Activated CD4-positive, CD25-positive, alpha-beta regulatory T cell treated with anti-CD3 and anti-CD28 coated beads, Interleukin-2, amount 50 U/mL, for 16 hours (primary cell): Measurements from ENCODE around the gene COL1A2.

Experiments
- DNase-seq: peaks from one replicate; pipeline ENCODE4 v3.0.0-alpha.2; 2020; ENCODE audit warnings: low read depth, low spot score

Gene COL1A2

DNA sequence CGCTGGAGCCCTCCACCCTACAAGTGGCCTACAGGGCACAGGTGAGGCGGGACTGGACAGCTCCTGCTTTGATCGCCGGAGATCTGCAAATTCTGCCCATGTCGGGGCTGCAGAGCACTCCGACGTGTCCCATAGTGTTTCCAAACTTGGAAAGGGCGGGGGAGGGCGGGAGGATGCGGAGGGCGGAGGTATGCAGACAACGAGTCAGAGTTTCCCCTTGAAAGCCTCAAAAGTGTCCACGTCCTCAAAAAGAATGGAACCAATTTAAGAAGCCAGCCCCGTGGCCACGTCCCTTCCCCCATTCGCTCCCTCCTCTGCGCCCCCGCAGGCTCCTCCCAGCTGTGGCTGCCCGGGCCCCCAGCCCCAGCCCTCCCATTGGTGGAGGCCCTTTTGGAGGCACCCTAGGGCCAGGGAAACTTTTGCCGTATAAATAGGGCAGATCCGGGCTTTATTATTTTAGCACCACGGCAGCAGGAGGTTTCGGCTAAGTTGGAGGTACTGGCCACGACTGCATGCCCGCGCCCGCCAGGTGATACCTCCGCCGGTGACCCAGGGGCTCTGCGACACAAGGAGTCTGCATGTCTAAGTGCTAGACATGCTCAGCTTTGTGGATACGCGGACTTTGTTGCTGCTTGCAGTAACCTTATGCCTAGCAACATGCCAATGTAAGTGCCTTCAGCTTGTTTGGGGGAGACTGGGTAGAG, at the start of gene COL1A2:
TSS of gene COL1A2 (plus strand) at position 459 of the 704 bp plus-strand sequence. CDS start at position 596, 137 bp downstream.
- no peak for DNase-seq

DNA sequence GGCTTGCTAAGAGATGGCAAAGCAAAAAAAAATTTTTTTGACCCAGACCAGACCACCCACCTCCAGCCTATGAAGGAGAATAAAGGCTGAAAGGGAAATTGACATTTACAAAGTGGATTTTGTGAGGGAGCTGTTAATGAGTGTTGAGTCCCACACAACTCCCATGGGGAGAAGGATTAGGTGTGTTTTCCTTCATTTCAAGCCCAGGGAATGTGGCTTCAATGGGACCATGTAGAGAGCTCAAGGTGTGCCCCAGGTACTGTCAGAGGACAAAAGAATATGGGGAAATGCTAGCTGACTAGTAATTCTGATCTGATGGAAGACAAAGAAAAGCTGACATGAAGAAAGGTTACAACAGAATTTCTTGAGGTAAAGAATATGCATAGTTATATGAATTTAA, 48.8 kb upstream of the COL1A2 start:
- DNase-seq: no peak

DNA sequence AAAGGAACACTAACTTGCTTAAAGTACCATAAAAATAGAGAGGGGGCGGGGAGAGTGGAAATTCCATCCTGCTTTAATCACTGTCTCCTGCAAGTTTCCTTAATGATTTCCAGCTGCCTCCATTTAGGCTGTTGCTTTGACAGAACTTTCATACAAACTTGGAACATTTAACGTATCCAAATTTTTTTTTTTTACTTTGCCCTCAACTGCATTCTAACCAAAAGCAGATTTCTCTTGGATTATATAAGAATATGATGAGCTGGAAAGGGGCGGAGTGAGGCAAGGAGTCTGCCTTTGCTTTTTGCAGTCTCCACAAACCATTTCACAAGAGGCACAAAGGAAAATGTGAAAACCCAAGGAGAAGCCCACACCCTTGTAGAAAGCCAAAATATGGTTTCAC, 46.6 kb upstream of the COL1A2 start:
- DNase-seq: no peak

DNA sequence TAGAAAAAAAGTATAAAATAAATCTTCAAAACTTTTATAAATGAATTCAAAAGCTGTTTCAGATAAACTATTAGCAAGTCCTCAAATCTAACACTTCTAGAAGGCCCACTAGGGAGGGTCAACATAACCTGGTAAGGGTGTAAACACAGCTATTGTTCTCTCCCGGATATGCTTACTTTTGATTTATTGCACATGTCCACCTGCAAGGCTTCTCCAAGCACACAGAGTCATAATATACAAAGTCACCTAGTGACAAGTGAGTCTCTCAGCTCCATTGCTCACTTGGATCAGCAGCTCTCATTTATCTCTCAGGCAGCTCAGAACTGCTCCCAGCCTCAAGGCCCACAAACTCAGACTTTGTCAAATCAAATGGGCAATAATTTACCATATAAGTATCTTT, 44.0 kb upstream of the COL1A2 start:
- DNase-seq: no peak

DNA sequence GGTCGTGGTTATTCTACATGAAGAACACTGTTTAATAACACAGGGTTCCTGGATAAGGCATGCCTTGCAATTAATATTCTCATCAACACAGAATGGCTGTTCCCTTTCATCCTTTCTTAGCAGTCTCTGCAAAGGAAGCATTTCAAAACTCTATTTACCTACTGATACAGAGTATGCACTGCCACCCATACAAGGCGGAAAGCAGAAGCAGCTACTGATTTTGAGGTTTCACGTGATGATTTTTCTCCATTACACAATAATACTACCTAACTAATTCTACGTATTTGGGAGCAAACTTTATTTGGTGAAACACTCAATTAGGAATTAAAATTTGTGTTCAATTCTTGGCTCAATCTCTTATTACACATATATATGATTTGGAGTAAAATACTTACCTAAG, 43.0 kb upstream of the COL1A2 start:
- no peak for DNase-seq

DNA sequence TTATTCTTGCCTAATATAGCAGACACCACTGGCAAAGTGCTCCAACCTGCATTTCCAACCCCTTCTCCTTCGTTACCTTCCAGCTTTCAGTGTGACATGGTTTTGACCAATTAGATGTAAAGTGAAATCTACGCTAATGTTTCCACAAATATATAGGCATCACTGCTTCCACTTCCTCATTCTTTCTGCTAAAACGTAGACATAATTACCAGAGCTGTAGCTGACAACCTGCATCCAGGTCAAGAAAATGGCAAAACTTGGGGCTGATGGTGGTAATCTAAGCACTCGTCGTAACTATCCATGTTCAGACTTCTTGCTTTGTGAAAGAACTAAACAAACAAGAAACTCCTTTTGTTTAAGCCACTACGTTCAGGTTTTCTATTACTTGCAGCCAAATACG, 41.8 kb upstream of the COL1A2 start:
- no peak for DNase-seq

DNA sequence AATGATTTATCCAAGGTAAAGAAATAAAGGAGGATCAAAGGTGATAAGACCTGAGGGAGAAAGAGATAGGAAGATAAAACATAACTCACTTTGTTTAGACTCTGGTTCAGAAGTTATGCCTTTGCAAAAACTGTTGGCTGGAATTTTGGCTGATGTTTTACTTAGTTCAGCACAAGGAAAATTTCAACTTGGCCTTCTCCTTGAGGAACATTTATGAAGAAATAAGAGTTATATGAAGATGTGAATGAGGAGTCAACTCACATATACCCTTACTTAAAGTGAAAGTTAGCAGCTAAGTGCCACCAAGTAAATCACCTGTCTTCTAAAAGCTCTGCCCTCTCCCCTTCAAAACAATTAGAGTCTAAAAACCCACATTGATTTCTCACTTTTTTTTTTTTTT, 39.7 kb upstream of the COL1A2 start:
- DNase-seq: no peak

DNA sequence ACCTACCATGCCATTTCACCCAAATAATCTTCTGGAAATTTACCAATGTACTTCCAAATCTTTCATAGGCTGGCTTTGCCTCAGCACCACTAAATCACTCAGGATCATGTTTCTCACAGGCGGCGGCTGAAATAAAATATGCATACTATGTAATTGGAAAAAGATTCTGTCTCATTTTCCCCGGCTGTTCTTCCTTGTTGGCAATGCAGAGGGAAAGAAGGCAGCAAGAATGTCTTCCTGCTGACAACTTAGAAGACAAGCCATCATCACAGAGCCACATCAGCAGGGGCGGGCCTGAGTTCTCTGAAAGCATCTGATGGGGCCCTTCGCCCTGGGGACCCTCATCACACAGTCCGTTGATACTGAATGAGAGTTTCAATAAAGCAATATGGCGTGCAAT, 39.2 kb upstream of the COL1A2 start:
- no peak for DNase-seq

DNA sequence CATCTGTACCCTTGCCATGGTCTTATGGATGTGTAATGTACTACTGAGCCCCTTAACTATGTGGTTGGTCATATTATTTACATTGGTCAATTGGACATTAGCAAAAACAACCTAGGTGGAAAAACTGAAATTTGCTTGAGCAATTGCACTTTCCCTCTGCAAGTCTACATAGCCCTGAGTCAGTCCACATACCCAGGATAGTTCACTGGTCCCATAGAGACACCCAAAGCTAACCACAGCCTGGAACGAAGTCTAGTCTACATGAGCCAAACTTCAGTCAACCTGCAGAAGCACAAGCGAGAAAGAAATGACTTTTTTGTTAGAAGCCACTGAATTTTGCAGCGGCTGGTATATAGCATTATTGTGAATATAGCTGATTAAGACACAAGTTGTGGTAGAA, 37.6 kb upstream of the COL1A2 start:
- DNase-seq: no peak

DNA sequence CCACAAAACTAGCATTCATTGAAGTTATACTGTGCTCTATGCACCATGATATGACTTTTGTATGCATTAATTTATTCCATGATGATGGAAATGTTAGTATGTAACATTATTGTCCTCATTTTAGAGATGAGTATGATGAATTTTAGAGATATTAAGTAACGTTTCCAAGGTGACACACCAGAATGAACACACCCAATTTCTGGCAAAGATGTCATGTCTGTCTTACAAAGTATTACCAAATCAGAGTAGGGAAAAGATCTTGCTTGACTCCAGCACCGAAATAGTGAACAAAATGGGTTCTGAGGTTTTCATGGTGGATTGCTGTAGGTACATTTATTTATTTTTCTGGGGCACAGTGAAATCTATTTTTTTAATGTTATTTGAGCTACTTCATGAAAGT, 33.8 kb upstream of the COL1A2 start:
- no peak for DNase-seq

DNA sequence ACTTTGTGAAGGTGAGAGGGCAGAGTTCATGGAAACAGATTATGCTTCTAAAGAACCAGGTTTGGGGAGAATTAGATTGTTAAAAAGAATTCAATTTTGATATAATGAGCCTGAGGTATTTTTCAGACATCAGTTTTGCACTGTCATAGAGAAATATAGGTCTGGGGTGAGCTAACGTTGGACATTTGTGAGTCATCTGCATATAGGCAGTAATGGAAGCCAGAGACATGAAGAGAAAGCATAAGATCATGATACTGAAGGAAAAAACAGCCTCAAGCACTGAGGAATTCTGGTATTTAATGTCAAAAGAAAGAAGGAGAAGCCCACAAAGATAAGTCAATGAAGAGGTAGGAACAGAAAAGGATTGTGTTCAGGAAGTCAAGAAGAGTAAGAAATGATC, 32.4 kb upstream of the COL1A2 start:
- DNase-seq: no peak

DNA sequence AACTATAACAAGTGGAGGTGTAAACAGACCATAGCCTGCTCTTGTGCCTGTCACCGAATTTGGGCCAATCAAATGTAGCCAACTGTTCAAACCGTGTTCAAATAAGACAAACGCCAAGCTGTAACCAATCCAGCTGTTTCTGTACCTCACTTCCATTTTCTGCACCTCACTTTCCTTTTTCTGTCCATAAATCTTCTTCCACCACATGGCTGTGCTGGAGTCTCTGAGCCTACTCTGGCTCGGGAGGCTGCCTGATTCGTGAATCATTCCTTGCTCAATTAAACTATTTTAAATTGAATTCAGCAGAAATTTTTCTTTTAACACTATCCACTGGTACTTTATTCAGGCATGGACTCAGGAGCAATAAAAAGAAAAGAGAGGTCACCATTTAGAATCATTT, 29.9 kb upstream of the COL1A2 start:
- DNase-seq: no peak

DNA sequence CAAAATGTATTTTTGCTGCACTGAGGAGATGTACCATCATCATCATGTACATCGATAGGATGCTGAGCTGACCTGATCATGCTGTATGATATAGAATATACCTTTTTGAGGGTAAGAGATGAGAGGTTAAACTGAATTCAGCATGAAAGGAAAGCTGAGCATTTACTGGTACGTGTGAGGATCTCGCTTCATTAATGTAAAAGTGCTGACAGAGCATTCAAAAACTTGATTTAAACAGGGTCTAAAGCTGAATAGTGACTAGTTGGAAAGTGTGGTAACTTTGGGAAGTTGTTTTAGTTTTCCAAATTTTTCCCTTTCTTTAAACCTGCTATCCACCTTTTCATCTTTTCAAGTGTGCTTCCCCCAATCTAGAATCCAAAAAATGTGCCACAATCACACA, 28.5 kb upstream of the COL1A2 start:
- DNase-seq: no peak

DNA sequence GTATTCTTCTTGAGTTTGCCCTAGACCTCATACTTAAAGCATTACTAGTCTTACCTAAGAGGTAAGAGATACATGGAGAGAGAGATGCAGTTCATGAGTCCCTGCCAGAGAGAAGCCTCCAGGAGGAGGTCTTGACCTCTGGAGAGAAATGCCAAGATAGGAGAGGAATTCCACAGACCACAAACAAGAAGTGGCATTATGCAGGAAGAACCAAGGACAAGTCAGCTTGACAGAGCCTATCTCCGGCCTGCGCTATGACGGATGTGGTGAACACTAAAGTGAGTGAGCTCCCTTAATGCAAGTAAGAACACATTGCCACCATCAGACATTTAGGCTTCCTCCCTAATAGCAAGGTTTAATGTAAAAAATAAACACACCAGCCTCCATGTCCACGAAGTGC, 27.9 kb upstream of the COL1A2 start:
- no peak for DNase-seq

DNA sequence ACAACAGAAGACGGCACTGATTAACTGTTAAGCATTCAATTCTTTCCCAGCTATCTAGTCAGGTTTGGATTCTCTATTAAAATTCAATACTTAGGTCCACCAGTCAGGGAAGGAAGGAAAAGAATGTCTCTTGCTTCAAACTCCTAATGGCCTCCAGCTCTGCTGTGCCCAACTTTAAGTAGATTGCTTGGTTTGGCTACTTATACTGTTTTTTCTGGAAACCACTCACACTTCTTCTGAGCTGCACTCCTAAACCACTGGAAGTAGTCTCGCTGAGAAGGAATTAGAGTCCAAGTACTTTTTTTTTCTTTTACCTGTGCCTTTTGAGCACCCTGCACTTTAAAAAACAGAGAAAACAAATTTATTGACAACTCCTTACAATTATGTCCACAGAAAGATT, 26.7 kb upstream of the COL1A2 start:
- no peak for DNase-seq

DNA sequence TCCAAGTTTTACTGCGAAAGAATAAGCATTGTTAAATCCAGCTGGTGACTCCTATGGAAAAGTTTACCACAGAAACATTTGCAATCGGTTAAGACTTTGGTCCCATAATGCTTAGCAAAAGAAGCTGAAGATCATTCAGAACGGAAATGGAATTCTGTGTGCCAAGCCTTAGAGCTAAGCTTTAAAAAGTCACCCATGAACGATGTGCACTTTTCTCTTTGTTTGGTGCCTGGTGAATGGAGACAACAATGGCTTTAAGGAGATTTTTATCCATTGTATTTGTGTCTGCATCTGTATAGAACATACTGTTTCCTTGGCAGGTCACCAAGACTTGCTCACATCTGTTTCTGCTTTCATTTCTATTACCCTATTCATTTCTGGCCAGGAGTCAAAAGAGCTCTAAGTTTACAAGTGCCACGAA, 26.3 kb upstream of the COL1A2 start:
- DNase-seq: no peak

DNA sequence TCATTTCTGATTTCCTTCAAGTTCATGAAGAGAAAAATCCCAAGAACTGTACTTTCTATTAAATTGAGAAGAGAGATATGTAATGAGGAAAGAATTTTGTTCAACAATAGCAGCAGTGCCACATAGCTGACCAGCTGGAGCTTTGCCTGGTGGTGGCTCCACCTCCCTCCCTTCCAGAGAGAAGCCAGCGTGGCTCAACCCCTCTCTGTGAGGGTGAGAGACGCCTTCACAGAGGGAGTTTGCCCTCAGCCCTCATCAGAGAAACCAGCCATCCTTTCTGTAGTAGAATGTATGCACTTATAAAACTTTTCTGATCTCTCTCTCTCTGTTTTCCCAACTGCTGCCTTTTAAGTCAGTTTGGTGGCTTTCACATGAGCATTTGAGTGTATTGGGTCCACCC, 20.5 kb upstream of the COL1A2 start:
- DNase-seq: no peak

DNA sequence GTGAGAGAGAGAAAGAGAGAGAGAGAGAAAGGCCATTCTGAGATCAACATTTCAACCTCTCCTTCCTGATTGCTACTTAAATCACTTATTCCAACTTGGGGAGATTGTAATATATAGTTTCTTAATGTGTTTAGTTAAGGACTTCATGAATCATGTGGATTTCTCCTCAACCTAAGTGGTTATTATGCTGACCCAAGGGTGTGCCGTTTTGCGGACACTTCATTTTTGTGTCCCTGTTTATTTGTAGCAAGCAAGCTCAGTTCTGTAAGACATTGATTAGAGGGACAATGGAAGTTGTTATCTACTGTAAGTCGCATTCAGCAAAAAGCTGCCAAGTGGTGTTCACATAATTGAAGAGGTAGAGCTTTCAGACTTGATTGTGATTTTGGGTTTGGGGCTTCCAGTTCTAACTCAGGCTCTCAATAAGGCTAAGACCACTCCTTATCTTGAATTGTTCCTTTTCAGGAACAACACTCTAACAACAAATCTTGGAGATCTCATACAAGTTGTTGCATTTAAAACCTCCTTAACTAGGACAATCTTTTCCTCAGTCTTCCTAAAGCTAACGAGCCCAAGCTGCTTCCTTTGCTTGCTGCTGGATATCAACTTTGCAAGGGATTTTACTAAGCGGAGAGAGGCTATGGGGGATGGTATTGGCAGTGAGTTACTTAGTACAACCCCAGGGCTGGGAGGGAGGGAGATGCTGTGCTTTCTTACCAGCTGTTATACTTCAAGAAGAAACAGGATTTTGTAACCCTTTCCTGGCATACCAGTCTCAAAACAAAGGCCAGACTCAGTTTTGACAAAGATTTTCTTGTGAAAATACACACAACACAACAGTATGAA, 19.8 kb upstream of the COL1A2 start:
- no peak for DNase-seq

DNA sequence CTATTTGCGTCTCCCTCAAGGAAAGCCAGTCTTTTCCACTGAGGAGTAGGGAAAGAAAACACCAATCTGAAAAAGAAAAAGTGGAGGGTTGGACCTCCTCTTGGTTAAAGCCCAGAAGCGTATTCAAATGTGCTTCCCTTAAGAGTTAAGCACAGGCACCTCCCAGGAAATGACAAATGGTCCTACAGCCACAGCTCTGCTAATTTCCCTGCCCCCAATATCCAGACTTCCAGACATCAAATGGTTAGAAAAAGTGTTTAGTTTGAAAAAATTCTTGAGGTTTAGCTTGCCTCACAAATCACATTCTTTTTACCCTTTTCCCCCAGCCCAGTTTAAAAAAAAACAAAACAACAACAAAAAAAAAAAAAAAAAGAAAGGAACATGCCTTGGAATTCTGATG, 19.0 kb upstream of the COL1A2 start:
- no peak for DNase-seq

DNA sequence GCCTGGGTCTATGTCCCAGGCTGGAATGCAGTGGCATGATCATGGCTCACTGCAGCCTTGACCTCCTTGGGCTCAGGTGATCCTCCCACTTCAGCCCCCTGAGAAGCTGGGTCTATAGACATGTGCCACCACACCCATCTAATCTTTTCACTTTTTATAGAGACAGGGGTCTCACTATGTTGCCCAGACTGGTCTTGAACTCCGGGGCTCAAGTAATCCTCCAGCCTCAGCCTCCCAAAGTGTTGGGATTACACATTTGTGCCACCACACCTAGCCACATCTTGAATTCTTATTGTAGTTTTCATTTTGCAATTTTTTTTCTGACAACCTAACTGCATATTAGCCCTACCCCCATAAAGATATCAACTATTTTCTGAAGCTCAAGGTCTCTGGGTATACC, 18.4 kb upstream of the COL1A2 start:
- no peak for DNase-seq

DNA sequence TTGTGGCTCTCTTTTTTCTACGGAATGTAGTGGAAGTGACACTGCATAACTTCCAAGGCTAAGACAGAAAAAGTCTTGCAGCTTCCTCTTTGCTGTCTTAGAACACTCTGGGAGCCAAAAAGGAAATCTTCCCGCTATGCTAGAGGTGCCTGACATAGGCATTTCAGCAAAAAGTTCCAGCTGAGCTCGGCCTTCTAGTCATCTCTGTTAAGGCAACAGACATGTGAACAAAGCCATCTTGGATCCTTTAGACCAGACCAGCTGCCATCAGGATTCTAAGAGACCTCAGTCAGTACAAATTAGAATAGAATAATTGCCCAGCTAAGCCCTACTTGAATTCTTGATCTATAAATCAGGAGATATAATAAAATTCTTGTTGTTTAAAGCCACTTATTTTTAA, 16.3 kb upstream of the COL1A2 start:
- no peak for DNase-seq

DNA sequence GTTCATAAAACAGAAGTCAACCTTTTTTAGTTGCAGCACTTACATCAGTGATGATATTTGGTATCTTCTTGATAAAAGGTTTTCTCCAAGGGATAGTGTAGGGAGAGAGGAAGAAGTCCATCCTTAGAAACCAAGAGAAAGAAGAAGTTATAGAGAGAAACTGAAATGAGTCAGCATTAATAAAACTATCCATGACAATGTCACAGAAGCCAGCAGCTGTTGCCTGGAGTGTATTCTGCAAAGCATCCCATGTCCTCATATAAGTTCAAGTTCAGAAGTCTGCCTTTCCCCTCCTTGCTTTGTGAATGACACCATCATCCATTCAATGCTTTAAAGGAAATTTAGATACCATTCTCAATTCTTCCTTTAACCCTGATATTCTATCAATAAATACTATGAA, 14.4 kb upstream of the COL1A2 start:
- no peak for DNase-seq

DNA sequence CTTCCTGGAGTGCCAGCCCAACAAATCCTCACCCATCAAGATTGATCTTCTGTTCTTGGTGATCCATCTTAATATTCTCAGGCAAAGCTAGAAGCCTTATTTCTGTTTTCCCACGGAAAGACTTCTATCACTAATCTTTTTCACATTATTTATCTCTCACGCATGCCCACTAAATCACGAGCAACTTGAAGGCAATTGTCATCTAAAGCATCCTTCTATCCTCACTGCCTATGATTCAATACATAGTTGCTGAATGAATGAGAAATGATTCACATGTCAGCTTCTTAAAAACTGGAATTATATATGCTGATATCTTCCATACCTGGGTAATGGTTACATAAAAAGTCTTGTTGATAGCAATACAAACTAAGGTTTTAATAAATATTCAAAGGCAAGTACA, 12.6 kb upstream of the COL1A2 start:
- DNase-seq: no peak
